GM23338 (cell line): ENCODE measurements around the gene CEP85. TPM values are rescaled to one million over a fixed set of nuclear protein-coding genes. Genes with fewer than 3 reads are reported as not detected.

Source experiments
- ATAC-seq: fragments of 200-7000 bp; cut with Tn5 transposase; 3 replicates; pipeline ENCODE4 v1.9.1; 2020
- DNase-seq: peaks from one replicate; pipeline ENCODE4 v3.0.0-alpha.2; 2015; ENCODE audit warnings: low spot score
- H2AFZ ChIP-seq: fragments of 200-600 bp; sonication (generic); 2 replicates; pipeline ENCODE4 v1.8.0; 2016; ENCODE audit warnings: antibody characterized with exemption, mild to moderate bottlenecking, moderate library complexity
- H3F3A ChIP-seq: fragments of 200-600 bp; sonication (generic); replicated peaks from 2 replicates; pipeline ENCODE4 v1.8.0; 2017; ENCODE audit warnings: antibody characterized with exemption, mixed run types, low read depth
- H3K27ac ChIP-seq: fragments of 200-600 bp; sonication (generic); 2 replicates; pipeline ENCODE4 v1.6.1; 2016; ENCODE audit warnings: low read depth
- H3K27me3 ChIP-seq: fragments of 200-600 bp; sonication (generic); 2 replicates; pipeline ENCODE4 v1.8.0; 2016; ENCODE audit warnings: mild to moderate bottlenecking, mixed run types, moderate library complexity; ENCODE audit not compliant: insufficient read depth
- H3K36me3 ChIP-seq: fragments of 200-600 bp; sonication (generic); 2 replicates; pipeline ENCODE4 v1.8.0; 2016; ENCODE audit warnings: mild to moderate bottlenecking; ENCODE audit not compliant: insufficient read depth
- H3K4me1 ChIP-seq: fragments of 200-600 bp; sonication (generic); 2 replicates; pipeline ENCODE4 v1.8.0; 2016; ENCODE audit warnings: mild to moderate bottlenecking, moderate library complexity; ENCODE audit not compliant: insufficient read depth
- H3K4me2 ChIP-seq: fragments of 200-600 bp; sonication (generic); 2 replicates; pipeline ENCODE4 v1.7.1; 2017; ENCODE audit warnings: mixed run types
- H3K4me3 ChIP-seq: fragments of 200-600 bp; sonication (generic); 2 replicates; pipeline ENCODE4 v1.6.1; 2016; ENCODE audit warnings: mixed run types
- H3K79me2 ChIP-seq: fragments of 200-600 bp; sonication (generic); replicated peaks from 2 replicates; pipeline ENCODE4 v1.8.0; 2017; ENCODE audit warnings: mild to moderate bottlenecking; ENCODE audit not compliant: insufficient read depth
- H3K9me2 ChIP-seq: fragments of 200-600 bp; sonication (generic); 2 replicates; pipeline ENCODE4 v1.8.0; 2017; ENCODE audit not compliant: insufficient read depth
- H4K20me1 ChIP-seq: fragments of 200-600 bp; sonication (generic); replicated peaks from 2 replicates; pipeline ENCODE4 v1.8.0; 2017; ENCODE audit warnings: mild to moderate bottlenecking; ENCODE audit not compliant: insufficient read depth
- H3K27ac Mint-ChIP-seq: 2 replicates; pipeline ENCODE4 v1.8.0; 2020; ENCODE audit warnings: inconsistent platforms, mild to moderate bottlenecking, moderate library complexity, mixed read lengths
- H3K27me3 Mint-ChIP-seq: 3 replicates; pipeline ENCODE4 v1.8.0; 2022; ENCODE audit warnings: low read depth, mild to moderate bottlenecking, moderate library complexity, mixed read lengths, inconsistent platforms; ENCODE audit not compliant: insufficient read depth, poor library complexity
- H3K36me3 Mint-ChIP-seq: 3 replicates; pipeline ENCODE4 v1.8.0; 2021; ENCODE audit warnings: low read depth, mild to moderate bottlenecking, inconsistent platforms, moderate library complexity, mixed read lengths
- H3K4me1 Mint-ChIP-seq: 3 replicates; pipeline ENCODE4 v1.8.0; 2020; ENCODE audit warnings: mild to moderate bottlenecking, inconsistent platforms, mixed read lengths
- H3K4me3 Mint-ChIP-seq: 3 replicates; pipeline ENCODE4 v1.8.0; 2021; ENCODE audit warnings: moderate library complexity, mild to moderate bottlenecking, inconsistent platforms, mixed read lengths
- H3K9me3 Mint-ChIP-seq: 3 replicates; pipeline ENCODE4 v1.8.0; 2020; ENCODE audit warnings: moderate library complexity, mild to moderate bottlenecking, inconsistent platforms, mixed read lengths
- CREB1 ChIP-seq: fragments of 250-450 bp; sonication (Bioruptor Pico); IDR thresholded peaks from 2 replicates; pipeline ENCODE4 v1.5.0; 2020; ENCODE audit warnings: low read depth, mild to moderate bottlenecking, moderate library complexity
- ETS1 ChIP-seq: IDR thresholded peaks from 2 replicates; pipeline ENCODE4 v1.6.1; 2016; ENCODE audit warnings: antibody characterized with exemption
- POLR2AphosphoS5 ChIP-seq: IDR thresholded peaks from 2 replicates; pipeline ENCODE4 v1.6.1; 2016; ENCODE audit warnings: antibody characterized with exemption, low read depth
- ZNF331 ChIP-seq: fragments of 250-450 bp; sonication (Bioruptor Pico); IDR thresholded peaks from 2 replicates; pipeline ENCODE4 v1.5.0; 2020; ENCODE audit warnings: low read depth, mild to moderate bottlenecking, moderate library complexity
- ZNF462 ChIP-seq: fragments of 250-450 bp; sonication (Bioruptor Pico); IDR thresholded peaks from 2 replicates; pipeline ENCODE4 v1.5.0; 2020; ENCODE audit warnings: mild to moderate bottlenecking, moderate library complexity
- polyA plus RNA-seq: library from polyadenylated mRNA; unstranded; fragments of >200 nt; fragmentation: Nextera tagmentation; extraction: Ambion mirVana; gene quantifications from 2 replicates; pipeline ENCODE4 v1.2.1, GENCODE V29; 2016
- total RNA-seq: library from RNA; depleted of rRNA; stranded (reverse); fragments of >200 nt; shearing (Covaris generic); gene quantifications from 2 replicates; pipeline ENCODE4 v1.2.3, GENCODE V29; 2014
- TF ChIP-seq, protein P1 (sequence below), 2 experiments: fragments of 200-600 bp in 1 of 2; sonication (generic) in 1 of 2; conservative IDR thresholded peaks; 2 replicates each; pipeline versions ENCODE4 v1.5.1 to v1.6.1; 2016 to 2017; ENCODE audit warnings: antibody characterized with exemption in 2 of 2, low read depth in 2 of 2, mild to moderate bottlenecking in 2 of 2, moderate library complexity in 1 of 2

CEP85 gene
- total and polyA plus RNA-seq, 2 experiments from 2014 or later, result 12.8 to 36.8 TPM

DNA sequence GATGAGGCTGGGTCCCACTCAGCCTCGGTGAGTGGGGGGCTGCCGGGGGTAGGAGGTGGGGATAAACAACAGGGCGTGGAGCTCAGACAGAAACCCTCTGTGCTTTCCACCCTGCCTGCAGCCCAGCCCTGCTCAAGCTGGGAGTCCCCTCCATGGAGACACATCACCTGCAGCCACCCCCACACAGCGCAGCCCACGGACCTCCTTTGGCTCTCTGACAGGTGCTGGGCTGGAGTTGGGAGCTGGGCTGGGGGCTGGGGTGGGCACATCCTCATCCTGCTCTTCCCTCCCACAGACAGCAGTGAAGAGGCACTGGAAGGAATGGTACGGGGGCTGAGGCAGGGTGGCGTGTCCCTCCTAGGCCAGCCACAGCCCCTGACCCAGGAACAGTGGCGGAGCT is 45.5 kb upstream of the CEP85 start:
- Histone ChIP-seq H3K36me3 (no peaks in the 10 kb centered on the region), H3F3A (0 out of 2 replicates have a peak, but pooled peaks cover 4% of the 10 kb centered on the region), H3K4me2 (no peak overlapping the region), H3K27me3 (no peaks in the 10 kb centered on the region), H3K4me3 (no peak overlapping the region), H4K20me1 (no peaks in the 10 kb centered on the region), H3K9me2 (no peaks in the 10 kb centered on the region), H3K79me2 (no peaks in the 10 kb centered on the region), H2AFZ (no peak overlapping the region), H3K4me1 (no peaks in the 10 kb centered on the region), H3K27ac (no peak overlapping the region)
- no peak for TF ChIP-seq POLR2AphosphoS5
- TF ChIP-seq, protein P1, sequence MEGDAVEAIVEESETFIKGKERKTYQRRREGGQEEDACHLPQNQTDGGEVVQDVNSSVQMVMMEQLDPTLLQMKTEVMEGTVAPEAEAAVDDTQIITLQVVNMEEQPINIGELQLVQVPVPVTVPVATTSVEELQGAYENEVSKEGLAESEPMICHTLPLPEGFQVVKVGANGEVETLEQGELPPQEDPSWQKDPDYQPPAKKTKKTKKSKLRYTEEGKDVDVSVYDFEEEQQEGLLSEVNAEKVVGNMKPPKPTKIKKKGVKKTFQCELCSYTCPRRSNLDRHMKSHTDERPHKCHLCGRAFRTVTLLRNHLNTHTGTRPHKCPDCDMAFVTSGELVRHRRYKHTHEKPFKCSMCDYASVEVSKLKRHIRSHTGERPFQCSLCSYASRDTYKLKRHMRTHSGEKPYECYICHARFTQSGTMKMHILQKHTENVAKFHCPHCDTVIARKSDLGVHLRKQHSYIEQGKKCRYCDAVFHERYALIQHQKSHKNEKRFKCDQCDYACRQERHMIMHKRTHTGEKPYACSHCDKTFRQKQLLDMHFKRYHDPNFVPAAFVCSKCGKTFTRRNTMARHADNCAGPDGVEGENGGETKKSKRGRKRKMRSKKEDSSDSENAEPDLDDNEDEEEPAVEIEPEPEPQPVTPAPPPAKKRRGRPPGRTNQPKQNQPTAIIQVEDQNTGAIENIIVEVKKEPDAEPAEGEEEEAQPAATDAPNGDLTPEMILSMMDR (conservative IDR thresholded peaks at IDR 0.05; ENCODE audit: low read depth in 2 of 2), result no peak
- Mint-ChIP-seq H3K9me3 (no peaks in the 10 kb centered on the region; the same call in 2 of the 3 replicates), H3K4me1 (peaks cover 17% of the 10 kb centered on the region), H3K36me3 (peaks cover 9% of the 10 kb centered on the region; the same call in 2 of the 3 replicates), H3K4me3 (no peak overlapping the region), H3K27ac (no peak overlapping the region), H3K27me3 (peaks cover 13% of the 10 kb centered on the region)
- ATAC-seq (no peak), DNase-seq (no peak)

DNA sequence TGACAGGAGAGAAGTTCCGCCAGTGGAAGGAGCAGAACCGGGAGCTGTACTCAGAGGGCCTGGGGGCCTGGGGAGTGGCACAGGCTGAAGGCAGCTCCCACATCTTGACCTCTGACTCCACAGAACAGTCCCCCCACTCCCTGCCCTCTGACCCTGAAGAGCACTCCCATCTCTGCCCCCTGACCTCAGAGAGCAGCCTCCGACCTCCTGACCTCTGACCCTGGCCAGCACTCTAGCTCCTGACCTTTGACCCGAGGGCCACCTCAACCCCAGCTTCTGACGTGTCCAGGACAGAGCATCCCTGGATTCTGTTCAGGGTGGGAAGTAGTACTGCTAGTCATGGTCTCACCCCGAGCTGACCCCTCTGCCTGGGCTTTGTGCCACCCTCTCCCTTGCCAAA is 44.7 kb upstream of the CEP85 start:
- Mint-ChIP-seq H3K27ac (no peak overlapping the region), H3K36me3 (peaks cover 9% of the 10 kb centered on the region; the same call in 2 of the 3 replicates), H3K4me3 (no peak overlapping the region), H3K4me1 (peaks cover 17% of the 10 kb centered on the region), H3K27me3 (peaks cover 13% of the 10 kb centered on the region), H3K9me3 (no peaks in the 10 kb centered on the region; the same call in 2 of the 3 replicates)
- no peak for ATAC-seq
- Histone ChIP-seq H3K4me2 (no peak overlapping the region), H3K36me3 (no peaks in the 10 kb centered on the region), H3K9me2 (no peaks in the 10 kb centered on the region), H3K4me1 (no peaks in the 10 kb centered on the region), H3K27me3 (no peaks in the 10 kb centered on the region), H3F3A (0 out of 2 replicates have a peak, but pooled peaks cover 4% of the 10 kb centered on the region), H3K79me2 (no peaks in the 10 kb centered on the region), H3K27ac (no peak overlapping the region), H2AFZ (no peak overlapping the region), H4K20me1 (no peaks in the 10 kb centered on the region), H3K4me3 (no peak overlapping the region)
- DNase-seq, result no peak
- TF ChIP-seq CREB1 (CRISPR knock-in tag) (no peak), ZNF462 (no peak), ZNF331 (no peak), ETS1 (no peak)
